GM20431 (cell line): ENCODE results near the gene SLCO1B1.

Experiments
- in situ Hi-C: fragments of 300-500 bp; cut with MseI, MboI; formaldehyde crosslinking; loops from one replicate; pipeline ENCODE4 v1.15.0; 2020; ENCODE audit warnings: low sequenced_read_pairs; ENCODE audit not compliant: unreplicated experiment

SLCO1B1 gene

GRCh38 chr12:21219206-21219605 is 88.2 kb downstream of the SLCO1B1 start:
- in situ Hi-C loops: no loop called here

GRCh38 chr12:21220266-21220665 is 89.3 kb downstream of the SLCO1B1 start:
- in situ Hi-C loops: no loop called here

- in situ Hi-C loops: no loop called here
Measured at GRCh38 chr12:21221072-21221471, 90.1 kb downstream of the SLCO1B1 start.

- in situ Hi-C loops: no loop called here
Measured at GRCh38 chr12:21221778-21222177, 90.8 kb downstream of the SLCO1B1 start.

- in situ Hi-C loops: no loop called here
Measured at GRCh38 chr12:21223930-21224329, 92.9 kb downstream of the SLCO1B1 start.

GRCh38 chr12:21234395-21234794 is 103.4 kb downstream of the SLCO1B1 start:
- in situ Hi-C loops: no loop called here

GRCh38 chr12:21239866-21240265 is 108.9 kb downstream of the SLCO1B1 start:
- in situ Hi-C loops: no loop called here

GRCh38 chr12:21248679-21249078 is 117.7 kb downstream of the SLCO1B1 start:
- in situ Hi-C loops: no loop called here

GRCh38 chr12:21252070-21252469 is 121.1 kb downstream of the SLCO1B1 start:
- in situ Hi-C loops: no loop called here

GRCh38 chr12:21257172-21257571 is 126.2 kb downstream of the SLCO1B1 start:
- in situ Hi-C loops: no loop called here

GRCh38 chr12:21264232-21264631 is 133.2 kb downstream of the SLCO1B1 start:
- in situ Hi-C loops: no loop called here

- in situ Hi-C loops: no loop called here
Measured at GRCh38 chr12:21265932-21266331, 134.9 kb downstream of the SLCO1B1 start.

GRCh38 chr12:21276826-21277225 is 145.8 kb downstream of the SLCO1B1 start:
- in situ Hi-C loops: no loop called here
